NCI-H2227 (cell line): ENCODE measurements around the gene ACSM4.
"Not testable (repeated sequence)": the region's sequence is repeated elsewhere in the genome, so short reads cannot be mapped to it uniquely, and the experiment has no call there.

Source experiments
- DNase-seq: peaks from one replicate; lab custom pipeline; 2025; ENCODE audit not compliant: unreplicated experiment; lab: John Stamatoyannopoulos, UW

ACSM4 gene, protein sequence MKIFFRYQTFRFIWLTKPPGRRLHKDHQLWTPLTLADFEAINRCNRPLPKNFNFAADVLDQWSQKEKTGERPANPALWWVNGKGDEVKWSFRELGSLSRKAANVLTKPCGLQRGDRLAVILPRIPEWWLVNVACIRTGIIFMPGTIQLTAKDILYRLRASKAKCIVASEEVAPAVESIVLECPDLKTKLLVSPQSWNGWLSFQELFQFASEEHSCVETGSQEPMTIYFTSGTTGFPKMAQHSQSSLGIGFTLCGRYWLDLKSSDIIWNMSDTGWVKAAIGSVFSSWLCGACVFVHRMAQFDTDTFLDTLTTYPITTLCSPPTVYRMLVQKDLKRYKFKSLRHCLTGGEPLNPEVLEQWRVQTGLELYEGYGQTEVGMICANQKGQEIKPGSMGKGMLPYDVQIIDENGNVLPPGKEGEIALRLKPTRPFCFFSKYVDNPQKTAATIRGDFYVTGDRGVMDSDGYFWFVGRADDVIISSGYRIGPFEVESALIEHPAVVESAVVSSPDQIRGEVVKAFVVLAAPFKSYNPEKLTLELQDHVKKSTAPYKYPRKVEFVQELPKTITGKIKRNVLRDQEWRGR

DNA sequence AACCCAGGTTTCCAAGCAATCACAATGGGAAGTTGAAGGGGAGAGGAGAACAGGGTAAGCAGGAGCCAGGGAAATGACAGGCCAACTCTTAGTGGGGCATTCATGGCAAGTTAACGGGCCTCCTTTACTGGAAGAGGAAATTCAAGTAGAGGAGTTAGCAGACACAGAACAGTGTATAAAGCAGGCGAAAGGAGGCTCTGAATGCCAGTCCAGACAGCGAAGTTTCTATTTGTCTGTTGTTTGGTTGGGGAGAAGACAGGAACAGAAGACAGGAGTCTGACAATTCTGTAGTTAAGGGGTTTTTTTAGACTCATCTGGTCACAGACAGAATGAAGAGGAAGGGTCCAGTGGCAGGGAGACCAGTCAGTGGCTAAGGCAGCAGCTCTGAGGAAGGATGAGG is at the start of gene ACSM4:
ACSM4 (plus strand) TSS at position 301 of the 400 bp plus-strand sequence. CDS start 260 bp downstream, outside the sequence.
- DNase-seq, result no peak

DNA sequence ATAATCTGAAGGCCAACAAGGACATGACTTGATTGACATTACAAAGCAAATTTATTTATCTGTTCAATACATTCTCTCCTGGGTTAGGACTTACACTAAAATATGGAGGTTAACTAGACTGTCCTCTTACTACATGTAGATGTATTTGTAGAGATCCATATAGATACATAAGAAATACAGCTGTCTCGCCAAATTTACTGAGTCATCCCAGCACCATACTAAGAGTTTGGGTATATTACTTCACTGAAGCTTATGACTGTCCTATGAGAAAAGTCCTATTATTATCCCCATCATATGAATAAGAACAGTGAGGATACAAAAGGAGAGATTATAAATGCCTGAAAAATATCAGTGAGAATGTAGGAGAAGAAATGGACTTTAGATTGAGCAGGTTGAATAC is 44.8 kb upstream of the ACSM4 start:
- no peak for DNase-seq

DNA sequence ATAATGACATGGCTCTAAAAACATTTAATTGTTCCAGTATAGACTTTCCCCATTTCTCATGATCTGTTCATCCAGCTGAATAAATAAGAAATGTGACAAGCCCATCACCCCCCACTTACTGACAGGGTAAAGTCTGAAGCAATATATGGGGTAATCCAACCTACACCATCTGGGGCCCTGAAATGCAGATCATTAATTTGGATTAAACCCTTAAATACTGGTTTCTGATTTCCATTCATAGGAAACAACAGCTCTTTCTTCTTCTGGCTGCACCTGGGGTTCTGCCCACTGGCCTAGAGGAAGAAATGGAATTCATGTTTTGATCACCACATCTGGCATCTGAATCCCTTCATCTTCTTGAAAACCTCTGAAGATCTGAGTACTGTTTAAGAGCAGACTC is 39.3 kb upstream of the ACSM4 start:
- no peak for DNase-seq

DNA sequence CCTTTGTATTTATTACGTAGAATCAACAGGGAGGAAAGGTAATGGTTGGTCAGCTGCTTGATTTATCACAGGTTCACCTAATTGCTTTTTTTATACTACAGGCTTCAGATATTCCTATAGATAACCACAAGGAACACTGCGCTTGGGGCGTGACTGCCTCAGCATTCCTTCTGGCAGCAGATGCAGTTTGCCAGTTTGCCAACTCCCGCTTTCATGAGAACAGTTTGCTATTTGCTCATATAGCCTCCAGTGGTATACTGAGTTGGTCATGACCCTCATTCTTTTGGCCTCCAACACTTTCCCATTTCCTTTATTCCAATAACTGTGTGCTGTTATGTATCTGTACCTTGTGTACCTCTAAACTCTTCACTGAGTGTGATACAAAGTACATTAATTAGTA is 38.6 kb upstream of the ACSM4 start:
- no peak for DNase-seq

DNA sequence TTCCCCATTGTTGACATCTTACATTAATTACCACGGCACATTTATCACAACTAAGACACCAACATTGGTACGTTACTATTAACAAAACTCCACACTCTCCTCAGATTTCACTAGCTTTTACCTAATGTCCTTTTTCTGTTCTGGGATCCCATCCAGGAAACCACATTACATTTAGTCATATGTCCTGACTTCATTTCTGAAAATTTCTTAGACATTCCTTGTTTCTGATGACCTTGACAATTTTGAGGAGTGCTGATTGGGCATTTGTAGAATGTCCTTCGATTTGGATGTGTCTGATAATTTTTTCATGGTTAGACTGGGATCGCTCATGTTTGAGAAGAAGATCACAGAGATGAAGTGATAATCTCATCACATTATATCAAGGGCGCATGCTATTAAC is 34.6 kb upstream of the ACSM4 start:
- DNase-seq, result no peak

DNA sequence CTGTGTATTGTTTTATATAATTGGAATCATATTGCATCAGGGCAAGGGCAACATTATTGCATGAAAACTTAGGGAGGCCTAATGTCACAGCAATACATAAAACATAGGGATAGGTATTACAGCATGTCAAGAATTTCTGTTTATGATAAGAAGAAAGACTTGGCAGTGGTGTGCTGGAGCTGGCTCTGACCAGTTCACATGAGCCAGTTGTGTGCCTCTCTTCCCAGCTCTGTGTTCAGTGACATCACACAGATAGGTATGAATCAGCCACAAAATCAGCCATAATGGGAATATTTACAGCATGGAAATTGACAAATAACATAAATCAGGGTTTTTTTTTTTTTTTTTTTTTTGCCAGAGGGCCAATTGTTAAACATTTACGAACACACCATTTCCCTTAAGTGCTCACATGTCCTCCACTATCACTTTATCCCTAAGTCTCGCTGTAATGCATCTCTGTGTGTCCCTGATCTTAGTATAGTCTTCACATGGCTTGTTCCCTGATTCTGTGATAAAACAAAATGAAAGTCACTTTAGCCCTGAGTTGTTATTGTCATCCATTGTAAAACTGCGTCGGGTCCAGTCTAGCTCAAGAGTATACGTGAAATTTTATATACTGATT is 31.9 kb upstream of the ACSM4 start:
- no peak for DNase-seq

DNA sequence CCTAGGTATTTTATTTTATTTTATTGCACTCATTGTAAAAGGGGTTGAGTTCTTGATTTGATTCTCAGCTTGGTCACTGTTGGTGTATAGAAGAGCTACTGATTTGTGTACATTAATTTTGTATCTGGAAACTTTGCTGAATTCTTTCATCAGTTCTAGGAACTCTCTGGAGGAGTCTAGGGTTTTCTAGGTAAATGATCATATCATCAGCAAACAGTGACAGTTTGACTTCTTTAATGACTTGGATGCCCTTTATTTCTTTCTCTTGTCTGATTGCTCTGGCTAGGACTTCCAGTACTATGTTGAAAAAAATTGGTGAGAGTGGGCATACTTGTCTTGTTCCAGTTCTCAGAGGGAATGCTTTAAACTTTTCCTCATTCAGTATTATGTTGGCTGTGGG is 28.4 kb upstream of the ACSM4 start:
- not testable (repeated sequence) for DNase-seq

DNA sequence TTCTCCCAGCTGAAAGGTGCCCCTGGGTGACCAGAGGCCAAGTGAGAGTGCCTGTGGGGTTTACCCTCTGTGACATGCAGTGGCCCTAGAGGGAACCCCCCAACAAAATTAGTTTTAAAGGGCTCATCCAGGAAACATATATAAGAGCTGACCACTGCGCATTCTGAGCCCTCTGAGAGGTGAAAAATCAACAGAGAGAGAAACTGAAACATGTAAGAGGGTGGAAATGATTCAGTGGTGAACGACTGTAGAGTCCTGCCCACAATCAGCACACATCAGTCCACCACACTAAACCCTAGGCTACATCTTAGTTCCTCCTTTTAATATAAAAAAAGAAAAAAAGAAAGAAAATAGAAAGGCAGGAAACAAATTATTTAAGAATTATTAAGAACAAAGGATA is 21.0 kb upstream of the ACSM4 start:
- DNase-seq, result no peak

DNA sequence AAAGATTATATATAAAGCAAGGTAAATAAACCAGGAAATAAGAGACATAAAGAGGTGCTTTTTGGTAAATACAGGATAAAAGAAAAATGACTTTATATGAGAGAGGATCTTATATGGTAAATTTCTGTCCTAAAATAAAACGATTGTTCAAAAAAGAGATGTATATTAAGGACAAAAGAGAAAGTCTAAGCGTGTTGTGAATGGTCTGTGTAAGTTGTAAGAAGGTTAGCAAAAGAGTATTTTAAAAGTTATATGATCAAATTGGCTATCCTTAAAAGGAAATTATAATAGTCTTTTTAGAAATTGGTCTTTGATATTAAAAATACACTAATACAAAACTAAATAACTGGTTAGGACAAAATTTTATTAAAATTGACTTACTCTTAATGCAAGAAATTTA is 14.1 kb upstream of the ACSM4 start:
- DNase-seq, result no peak

DNA sequence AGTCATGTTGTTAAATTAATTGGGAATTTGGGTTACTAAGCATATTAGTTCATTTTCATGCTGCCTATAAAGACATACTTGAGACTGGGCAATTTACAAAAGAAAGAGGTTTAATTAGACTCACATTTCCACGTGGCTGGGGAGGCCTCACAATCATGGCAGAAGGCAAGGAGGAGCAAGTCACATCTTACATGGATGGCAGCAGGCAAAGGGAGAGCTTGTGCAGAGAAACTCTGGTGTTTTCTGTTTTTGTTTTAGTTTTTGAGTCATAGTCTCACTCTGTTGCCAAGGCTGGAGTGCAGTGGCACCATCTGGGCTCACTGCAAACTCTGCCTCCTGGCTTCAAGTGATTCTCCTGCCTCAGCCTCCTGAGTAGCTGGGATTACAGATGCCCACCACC is 13.3 kb upstream of the ACSM4 start:
- DNase-seq, result not testable (repeated sequence)

DNA sequence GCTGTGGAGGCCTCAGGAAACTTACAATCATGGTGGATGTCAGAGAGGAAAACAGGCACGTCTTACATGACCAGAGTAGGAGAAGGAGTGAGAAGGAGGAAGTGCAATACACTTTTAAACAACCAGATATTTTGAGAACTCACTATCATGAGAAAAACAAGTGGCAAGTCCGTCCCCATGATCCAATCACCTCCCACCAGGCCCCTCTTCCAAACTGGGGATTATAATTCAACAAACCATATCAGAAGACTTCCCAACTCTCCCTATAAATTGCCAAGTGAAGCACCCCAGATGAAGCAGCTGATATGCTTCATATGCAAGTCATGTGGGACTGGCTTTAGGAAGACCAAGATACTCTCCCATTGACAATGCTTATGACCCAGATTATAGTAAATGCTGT is 11.6 kb upstream of the ACSM4 start:
- DNase-seq, result no peak

DNA sequence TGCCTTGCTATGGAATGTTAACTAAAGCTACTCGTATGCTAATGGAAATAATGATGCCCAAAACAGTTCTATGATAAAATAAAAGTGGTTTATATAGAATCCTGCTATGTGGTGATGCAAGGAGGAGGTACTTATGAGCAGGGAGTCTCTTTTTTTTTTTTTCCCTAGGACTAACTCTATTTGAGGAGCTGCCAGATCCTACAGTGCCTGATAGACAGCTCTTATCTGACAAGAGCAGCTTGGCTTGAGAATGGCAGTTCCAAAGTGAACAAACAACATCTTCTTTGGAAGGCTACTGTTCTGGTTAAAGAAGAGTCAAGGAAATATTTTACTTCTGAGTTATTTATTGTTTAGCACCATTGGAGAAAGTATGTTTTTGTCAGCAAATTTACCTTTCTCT is 10.2 kb upstream of the ACSM4 start:
- no peak for DNase-seq

DNA sequence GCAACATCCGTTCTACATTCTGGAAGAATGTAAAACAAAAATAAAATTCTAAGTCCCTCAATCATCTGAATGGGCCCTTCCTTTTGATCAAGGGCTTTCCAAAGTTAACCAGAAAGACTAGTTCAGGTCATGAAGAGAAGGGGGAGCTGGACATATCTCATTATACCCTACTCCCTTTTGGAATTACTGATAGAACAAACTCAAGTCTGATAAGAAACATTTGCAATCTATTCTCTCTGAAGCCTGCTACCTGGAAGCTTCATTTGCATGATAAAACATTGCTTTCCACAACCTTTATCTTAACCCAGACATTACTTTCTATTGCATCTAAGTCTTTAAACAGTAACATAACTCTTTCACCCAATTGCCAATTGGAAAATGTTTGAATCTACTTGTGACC is 8.3 kb upstream of the ACSM4 start:
- no peak for DNase-seq

DNA sequence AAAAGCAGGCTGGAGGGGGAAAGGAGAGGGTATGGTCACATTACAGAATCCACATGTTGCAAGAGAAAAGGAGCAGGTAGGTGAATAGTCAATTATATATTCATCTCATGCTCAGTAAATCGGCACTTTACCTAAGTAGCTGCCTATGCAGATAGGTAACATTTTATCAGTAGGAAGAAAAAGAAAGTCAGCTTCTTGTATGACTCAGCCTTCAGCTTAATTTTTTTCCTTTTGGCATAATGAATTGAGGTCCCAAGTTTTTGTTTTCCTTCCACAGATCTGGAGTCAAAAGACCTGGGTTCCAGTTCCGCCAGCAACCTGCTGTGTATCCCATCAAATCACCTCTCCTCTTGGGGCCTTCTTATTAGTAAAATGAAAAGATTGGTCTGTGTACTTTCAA is 6.0 kb upstream of the ACSM4 start:
- no peak for DNase-seq

DNA sequence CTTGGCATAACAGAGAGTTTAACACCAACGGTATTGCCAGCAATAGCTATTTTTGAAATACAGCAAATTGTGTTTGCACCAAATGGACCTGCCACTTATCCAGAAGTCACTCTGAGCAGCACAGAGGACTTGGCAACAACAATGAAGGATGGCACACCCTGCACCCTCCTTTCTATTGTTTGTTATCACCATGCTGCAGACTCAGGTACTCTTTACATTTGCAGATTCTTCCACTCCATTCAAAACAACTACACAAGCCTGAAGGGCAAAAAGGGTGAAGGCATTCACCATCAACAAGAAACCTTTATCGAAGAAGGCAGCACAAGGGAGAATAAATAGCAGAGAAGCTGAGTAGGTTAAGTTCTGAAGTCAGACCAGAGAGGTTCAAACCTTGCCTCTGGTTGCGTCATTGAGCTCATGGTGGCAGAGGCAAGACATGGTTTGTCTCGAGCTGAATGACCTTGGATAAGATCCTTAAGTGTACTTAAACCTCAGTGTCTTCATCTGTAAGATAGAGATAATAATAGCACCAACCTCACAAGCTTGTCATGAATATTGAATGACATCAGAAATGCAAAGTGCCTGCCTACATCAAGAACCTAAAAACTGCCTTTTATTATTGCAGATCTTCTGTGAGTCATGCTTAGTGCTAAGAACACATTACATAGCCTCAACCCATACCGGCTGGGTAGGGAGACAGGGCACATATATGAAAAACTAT is 1.4 kb upstream of the ACSM4 start:
- no peak for DNase-seq

DNA sequence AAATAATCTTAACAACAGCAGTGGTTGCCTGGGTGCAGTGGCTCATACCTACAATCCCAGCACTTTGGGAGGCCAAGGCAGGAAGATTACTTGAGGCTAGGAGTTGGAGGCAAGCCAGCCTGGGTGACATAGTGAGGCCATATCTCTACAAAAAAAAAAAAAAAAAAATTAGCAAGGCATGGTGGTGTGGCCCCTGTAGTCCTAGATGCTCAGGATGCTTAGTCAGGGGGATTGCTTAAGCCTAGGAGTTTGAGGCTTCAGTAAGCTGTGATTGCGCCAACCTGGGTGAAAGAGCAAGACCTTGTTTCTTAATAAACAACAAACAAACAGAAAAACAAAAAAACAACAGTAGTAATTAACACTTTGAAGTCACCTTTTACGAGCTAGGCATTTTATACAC is 642 bp upstream of the ACSM4 start:
- DNase-seq, result no peak

DNA sequence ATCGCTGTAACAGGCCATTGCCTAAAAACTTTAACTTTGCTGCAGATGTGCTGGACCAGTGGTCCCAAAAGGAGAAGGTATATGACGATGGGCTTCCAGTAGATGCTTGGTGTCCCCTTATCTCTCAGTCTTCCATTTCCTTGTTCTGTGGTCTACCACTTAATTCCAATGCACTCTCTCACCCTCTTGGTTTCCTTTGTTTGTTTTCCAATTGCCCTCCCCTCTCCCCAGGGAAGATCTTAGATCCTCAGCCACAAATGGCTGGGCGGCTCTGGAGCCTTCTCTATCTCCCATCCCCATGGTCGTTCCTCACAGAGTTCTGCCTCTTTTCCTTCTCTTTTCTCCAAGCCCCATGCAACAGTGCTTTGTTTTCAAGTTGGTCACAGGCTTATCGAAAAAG is 584 bp downstream of the ACSM4 start:
- DNase-seq, result no peak

DNA sequence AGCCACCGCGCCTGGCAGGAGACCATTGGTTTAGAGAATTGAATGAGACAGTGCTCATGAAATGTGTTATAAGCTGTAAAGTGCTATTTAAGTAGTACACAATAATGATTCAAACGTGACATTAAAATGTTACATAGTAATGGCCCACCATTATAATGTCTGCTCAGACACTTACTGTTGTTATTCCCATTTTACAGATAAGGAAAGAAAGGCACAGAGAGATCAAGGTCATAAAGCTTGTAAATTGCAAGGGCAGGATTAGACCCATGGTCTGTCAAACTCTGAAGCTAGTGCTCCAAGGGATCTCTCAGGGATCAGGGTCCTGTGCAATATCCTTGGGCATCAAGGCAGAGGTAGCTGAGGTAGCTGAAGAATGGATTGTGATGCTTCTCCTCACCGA is 6.2 kb downstream of the ACSM4 start:
- no peak for DNase-seq

DNA sequence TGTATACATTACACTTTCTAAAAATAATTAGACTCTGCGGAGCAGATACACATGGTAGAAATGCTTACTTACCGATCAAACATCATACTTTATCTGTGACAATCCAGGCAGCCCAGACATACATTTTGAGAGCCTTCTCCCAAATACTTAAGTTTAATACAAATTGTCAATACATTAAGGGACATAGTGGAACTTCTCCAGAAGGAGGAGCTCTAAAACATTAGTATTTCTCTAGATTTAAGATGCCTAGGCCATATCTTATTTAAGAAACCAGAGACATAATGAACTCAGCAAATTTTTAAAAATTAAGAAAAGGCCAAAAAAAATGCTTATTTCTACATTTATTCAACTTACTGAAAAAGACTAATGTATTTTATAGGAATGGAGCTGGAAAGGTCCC is 16.1 kb downstream of the ACSM4 start:
- no peak for DNase-seq

DNA sequence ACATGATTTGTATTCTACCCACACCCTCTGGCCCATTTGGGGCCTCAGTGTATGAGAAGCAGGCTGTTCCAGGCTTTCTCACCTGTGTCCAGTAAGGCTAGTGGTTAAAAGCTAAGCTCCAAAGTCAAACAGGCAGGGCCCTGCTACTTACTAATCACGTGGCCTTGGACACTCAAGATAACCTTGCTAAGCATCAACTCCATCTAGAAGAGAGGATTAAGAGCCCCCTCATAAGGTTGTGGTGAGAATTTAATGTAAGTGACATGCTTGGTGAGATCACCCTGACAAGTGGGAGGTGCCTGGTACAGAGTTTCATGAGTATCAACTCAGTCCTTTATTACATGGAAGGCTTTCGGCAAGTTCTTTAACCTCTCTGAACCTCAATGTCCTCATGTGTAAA is 17.8 kb downstream of the ACSM4 start:
- no peak for DNase-seq

DNA sequence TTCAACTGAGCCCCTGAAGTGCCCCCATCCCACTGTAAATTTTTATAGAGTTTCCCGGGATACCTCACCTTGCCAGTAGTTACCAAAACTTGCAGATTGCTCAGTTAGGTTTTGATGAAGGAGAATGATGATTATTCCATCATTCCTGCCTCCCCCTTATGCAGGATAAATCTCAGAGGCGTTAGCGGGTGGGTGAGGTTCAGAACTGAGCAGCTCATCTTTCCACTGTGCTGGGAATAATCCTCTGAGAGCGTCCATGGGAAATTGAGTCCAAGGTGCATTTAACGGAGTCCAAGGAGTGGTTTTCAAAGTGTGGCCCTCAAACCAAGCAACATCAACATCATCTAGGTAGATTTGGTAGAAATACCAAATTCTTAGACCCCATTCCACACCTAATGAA is 18.7 kb downstream of the ACSM4 start:
- DNase-seq, result no peak

DNA sequence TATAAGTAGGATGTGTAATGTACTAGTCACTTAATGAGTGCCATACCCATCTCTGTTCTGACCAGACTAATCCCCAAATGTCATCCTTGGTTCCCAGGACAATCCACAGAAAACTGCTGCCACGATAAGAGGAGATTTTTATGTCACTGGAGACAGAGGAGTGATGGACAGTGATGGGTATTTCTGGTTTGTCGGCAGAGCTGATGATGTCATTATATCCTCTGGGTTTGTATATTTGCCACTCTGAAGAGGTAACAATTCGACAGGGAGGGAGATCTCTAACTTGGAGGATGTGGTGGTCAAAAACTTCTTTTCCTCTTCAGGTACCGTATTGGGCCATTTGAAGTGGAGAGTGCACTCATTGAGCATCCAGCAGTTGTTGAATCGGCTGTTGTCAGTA is 20.3 kb downstream of the ACSM4 start:
- DNase-seq, result no peak
